Breast epithelium (tissue), 3 donors: ENCODE results near the gene CDK14.

Experiments used
- CTCF ChIP-seq, 3 donors: fragments of 450-650 bp; IDR thresholded peaks; one replicate each; pipeline ENCODE4 v1.5.1; 2016 to 2017; ENCODE audit warnings: antibody characterized with exemption in 3 of 3, mild to moderate bottlenecking in 3 of 3, moderate library complexity in 3 of 3
- POLR2A ChIP-seq: fragments of 450-650 bp; IDR thresholded peaks from one replicate; pipeline ENCODE4 v1.6.1; 2016; ENCODE audit warnings: antibody characterized with exemption, mild to moderate bottlenecking, moderate library complexity
- POLR2AphosphoS5 ChIP-seq, 3 donors: sonication (generic); formaldehyde crosslinking; IDR thresholded peaks; one replicate each; pipeline ENCODE4 v1.6.1; 2017; ENCODE audit warnings: antibody characterized with exemption in 3 of 3

DNA sequence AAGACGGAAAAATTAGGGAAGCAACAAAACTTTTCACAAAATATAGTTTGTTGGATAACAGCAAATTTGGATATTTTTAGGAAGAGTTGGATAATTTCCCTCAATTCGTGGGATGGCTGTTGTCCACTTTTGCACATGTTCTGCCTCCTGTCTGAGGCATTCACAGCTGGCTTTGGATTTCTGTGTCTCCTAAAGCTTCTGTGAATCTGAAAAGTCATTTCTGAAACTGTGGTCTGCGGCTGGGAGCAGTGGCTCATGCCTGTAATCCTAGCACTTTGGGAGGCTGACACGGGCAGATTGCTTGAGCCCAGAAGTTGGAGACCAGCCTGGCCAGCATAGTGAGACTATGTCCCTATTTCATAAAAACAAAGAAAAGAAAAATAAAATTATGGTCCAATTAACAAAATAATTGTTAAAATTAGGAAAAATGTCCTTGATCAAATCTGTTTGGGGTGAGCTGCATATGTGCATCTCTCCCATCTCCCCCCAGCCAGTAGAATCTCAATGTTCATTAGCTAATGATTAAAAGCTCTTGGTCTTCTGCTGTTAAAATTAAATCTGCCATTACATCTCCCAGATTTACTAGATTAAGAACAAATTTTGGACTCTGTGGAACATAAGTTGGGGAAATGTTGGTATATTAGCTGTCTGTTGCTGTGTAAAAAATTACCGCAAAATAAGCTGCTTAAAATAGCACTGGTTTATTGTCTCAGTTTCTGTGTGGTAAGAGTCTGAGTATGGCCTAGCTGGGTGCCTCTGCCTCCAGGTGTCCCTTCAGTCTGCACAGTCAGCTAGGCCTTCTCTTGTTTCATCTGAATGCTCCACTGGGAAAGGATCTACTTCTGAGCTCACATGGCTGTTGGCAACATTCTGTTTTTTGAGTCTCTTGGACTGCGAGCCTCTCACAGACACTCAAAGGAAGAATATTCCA is 336.1 kb downstream of the CDK14 start:
- TF ChIP-seq CTCF (IDR thresholded peaks at IDR 0.05): no peak
- no peak for TF ChIP-seq POLR2A
- no peak for TF ChIP-seq POLR2AphosphoS5 (IDR thresholded peaks at IDR 0.05)
